Stimulated activated CD8-positive, alpha-beta memory T cell treated with anti-CD3 and anti-CD28 coated beads, Interleukin-12 subunit alpha, Interleukin-12 subunit beta, amount 100 ng/mL, for 24 hours (primary cell): ENCODE measurements around the gene TVP23C.

ENCODE experiments used
- DNase-seq: peaks from one replicate; pipeline ENCODE4 v3.0.0-alpha.2; 2020; ENCODE audit errors: extremely low read depth

The TVP23C gene

DNA sequence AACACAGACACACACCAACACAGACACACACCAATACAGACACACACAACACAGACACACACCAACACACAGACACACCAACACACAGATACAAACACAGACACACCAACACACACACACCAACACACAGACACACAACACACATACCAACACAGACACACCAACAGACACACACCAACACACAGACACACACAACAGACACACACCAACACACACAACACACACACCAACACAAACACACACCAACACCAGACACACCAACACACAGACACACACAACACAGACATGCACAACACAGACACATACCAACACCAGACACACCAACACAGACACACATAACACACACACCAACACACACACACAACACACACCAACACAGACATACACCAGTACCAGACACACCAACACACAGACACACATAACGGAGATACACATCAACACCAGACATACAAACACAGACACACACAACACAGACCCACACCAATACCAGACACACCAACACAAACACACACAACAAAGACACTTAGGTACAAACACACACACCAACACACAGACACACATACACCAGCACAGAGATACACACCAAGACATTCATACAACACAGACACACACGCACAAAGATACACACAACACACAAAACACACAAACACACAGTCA is 98.1 kb downstream of the TVP23C start:
- no peak for DNase-seq

DNA sequence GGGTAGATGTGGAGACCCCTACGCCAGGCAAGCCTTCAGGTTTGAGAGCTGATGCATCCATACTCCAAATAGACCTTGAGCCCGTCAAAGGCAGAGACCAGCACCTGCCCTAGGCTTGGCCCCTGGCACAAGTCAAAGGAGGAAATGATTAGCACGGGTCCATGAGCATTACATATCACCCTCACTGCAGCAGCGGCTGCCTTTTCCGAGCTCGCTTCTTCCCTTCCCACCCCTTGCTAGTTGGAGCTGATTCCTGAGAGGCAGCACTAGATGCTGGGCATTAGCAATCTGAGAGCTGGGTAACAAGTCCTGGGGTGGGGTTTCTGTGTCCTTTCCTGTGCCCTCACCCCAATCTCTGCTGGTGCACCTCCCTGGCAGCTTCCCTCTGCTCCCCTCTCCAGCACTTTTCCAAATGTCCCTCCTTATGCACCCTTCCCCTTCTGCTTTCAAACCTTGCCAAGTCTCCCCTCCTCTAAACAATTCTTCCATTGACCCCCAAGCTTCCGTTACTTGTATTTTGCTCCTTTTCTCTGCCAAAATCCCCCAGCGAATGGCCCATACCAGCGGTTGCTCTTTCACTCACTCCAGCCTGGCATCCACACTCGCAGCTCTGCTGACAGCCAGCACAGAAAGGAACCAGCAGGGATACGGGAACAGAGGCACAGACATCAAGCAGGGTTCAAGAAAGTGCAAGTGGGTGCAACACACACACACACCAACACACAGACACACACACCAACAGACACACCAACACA is 98.9 kb downstream of the TVP23C start:
- no peak for DNase-seq

DNA sequence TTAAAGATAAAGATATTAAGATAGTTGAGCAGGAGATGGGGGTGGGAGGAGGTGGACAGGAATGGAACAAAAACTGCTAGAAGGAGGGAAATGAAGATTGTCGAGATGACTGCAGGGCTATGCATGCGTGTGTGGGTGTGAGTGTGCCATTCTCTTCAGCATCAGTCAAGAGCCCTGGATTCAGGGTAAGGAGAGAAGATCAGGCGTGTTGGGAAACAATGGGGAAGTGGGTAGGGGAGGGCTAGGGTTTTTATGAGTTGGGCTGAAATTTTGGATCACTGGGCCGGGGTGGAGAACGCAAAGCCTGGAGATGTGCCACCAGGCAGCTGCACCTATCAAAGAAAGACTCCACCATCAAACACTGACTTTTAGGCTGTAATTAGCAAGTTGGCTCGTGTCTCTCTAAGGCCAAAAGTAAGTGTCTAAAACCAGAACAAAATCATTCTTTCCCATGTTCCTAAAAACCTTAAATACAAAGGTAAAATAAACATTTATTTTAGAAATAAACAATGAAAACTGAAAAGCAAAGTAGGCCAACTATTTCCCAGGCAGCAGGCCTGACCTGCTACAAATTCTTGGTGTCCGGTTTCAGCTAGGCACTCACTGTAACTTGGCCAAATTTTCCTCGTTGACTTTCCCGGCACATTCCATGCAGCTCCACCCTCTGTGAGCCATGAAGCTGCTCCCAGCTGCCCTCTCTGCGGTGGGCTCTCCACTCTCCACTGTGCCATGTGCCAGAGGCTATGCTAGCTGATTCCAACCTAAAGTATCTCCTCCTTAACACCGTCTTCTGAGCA is 100.1 kb downstream of the TVP23C start:
- no peak for DNase-seq

DNA sequence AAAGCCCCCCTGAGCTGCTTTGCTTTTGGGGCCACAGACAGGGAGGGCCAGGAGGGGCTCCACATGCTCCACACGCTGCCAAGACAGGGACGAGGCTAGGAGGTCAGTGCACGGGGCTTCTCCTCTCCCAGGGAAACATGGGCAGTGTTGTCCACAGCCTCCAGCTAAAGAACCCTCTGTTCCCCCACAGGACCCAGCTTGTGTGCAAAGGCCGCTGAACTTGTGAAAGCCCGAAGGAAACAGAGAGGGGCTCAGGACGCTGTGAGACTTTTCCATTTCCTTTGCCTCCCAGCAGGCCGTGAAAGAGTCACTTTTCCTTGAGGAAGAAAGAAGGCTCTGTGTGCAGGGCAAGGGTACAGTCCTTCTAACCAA is 105.6 kb downstream of the TVP23C start:
- DNase-seq: no peak

DNA sequence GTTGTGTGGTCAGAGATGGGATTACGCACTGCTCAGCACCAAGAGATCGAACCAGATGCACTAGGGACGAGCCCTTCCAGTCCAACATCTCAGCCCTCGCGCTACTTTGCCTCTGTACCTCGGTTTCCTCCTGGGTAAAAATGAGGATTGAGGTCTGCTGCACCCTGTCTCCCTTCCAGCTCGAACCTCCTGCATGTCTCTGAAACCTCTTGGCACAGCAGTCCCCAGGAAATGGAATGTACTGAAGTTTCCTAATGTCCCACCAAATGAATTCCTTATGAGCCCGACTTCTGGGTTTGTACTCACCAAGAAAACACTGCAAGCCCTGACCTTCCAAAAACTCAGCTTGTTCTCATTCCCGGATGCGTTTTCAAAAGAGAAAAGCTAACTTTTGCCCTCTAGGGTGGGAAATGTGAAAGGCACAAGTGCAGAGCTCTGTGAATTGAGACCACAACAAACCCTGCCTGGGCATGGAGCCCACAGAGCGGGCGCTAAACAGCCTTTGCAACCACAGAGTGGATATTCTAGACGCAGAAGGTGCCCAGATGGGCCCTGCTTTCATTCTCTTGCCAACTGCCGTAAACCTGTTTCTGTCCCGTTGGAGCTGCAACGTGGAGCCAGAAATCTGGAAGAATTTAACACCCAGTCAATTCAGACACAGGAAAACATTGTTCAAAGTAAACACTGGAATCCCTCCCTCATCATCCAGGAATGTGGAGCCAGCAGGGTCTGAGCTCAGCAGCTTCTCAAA is 106.1 kb downstream of the TVP23C start:
- no peak for DNase-seq

DNA sequence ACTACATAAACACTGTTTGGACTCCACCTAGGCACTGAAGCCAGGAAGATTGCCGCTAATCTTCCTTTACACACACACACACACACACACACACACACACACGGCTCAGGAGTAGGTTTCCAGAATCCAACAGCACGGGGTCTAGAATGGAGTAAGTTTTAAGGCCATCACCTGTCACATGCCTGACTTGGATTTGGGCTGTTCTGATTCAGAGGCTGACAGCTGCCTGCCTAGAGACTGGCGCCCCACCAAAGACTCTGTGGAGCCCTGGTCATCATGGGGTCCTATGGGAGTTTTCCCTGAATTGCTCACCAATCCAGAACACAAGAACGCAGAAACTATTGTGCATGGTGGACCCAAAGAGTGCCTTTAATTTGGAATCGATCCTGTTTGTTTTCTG is 106.8 kb downstream of the TVP23C start:
- no peak for DNase-seq

DNA sequence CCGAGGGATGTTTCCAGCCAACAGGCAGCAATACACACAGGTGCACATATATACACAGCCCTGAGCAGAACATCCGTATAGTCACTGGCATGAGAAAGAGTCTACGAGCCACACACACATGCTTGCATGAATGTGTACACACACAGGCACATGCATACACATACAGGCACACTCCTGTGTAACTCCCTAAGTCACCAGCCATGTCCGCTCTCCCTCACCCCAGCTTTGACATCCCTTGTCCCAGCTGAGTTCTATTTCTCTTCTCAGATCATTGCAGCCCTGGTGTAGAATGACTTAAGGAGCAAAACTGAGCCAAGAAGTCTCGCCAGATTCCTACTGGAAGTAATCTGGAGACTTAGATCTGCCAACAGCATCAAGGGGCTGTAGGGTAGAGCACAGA is 108.9 kb downstream of the TVP23C start:
- DNase-seq: no peak

DNA sequence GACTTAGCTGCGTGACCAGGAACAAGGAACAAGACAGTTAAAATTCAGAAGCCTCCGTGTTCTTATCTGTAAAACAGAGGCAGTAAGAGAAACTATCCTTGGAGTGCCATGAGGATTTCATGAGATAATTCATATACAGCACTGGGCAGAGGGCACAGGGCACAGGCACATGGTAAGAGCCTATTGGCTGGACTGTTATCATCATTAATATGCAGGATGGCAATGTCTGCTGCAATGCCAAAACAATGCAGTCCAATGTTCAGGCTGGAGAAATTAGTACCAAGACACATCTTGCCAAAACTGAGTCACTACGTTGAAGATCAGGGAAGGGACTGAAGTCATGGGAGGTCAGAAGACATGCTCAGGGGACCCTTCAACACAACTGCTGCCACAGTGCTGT is 109.5 kb downstream of the TVP23C start:
- DNase-seq: no peak

DNA sequence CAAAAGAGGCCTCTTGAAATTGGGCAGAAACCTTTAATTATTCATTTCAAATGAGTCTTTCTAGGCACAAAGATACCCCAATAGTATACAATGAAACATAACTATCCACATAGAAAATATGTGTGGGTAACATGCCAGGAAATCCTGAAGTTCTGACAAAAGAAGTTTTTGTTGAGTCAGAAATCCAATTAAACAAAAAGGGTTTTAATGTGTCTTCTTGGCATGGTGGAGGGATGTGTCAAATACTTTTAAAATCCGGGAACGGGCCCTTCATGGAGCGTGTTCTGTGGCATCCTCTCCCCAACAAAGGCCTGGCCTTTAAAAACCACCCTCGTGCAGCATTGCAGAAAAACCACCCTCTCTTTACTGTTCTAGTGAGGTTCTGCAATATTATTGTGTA is 110.0 kb downstream of the TVP23C start:
- no peak for DNase-seq

DNA sequence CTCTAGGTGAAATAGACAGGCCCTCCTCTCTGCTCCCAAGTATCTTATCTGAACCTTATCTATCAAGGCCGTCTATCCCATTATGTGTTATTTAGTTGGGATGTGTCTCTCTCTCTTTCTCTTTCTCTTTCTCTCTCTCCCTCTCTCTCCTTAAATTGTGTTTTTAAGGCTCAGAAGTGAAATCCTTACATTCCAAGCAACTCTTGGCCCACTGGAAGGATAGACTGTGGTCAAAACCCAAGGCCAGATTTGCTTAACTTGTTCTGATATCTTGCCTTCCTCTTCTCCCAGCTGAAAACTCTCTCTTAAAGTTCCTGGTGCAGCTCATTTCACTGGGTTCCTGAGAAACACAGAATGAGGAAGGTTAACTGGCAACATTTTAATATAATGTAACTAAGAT is 110.5 kb downstream of the TVP23C start:
- DNase-seq: no peak
